Astrocyte of the hippocampus (primary cell): ENCODE results near the gene PRR3.

Experiments used
- DNase-seq: peaks from one replicate; pipeline ENCODE4 v3.0.0; 2011; ENCODE audit warnings: low read depth, low spot score

The PRR3 gene

GRCh38 chr6:30537931-30538330, 19.2 kb upstream of the PRR3 start:
- DNase-seq, result no peak

GRCh38 chr6:30541515-30542403, 15.3 kb upstream of the PRR3 start:
- peak; percentile 90 for DNase-seq

- DNase-seq, result no peak
Measured at GRCh38 chr6:30542404-30542725, 14.7 kb upstream of the PRR3 start.

- DNase-seq, result no peak
Measured at GRCh38 chr6:30542915-30543314, 14.2 kb upstream of the PRR3 start.

GRCh38 chr6:30543821-30544220, 13.3 kb upstream of the PRR3 start:
- DNase-seq, result no peak

- peak; percentile 78 for DNase-seq
Measured at GRCh38 chr6:30544666-30545272, 12.3 kb upstream of the PRR3 start.

- DNase-seq, result no peak
Measured at GRCh38 chr6:30547454-30547853, 9.6 kb upstream of the PRR3 start.

GRCh38 chr6:30548375-30548774, 8.7 kb upstream of the PRR3 start:
- no peak for DNase-seq

GRCh38 chr6:30554404-30554803, 2.7 kb upstream of the PRR3 start:
- DNase-seq, result no peak

- peak; percentile 77 for DNase-seq
Measured at GRCh38 chr6:30554962-30555815, 1.9 kb upstream of the PRR3 start.

- no peak for DNase-seq
Measured at GRCh38 chr6:30555816-30556065, 1.4 kb upstream of the PRR3 start.

- peak; percentile 96 for DNase-seq
Measured at GRCh38 chr6:30556066-30556905, 809 bp upstream of the PRR3 start, which contains the start of gene GNL1. TSS of gene GNL1 (minus strand) at chr6:30556489. CDS start at chr6:30556203, 286 bp downstream.

- DNase-seq, result no peak
Measured at GRCh38 chr6:30557683-30557981, 537 bp downstream of the PRR3 start.

- no peak for DNase-seq
Measured at GRCh38 chr6:30560930-30561329, 3.8 kb downstream of the PRR3 start.

- DNase-seq, result no peak
Measured at GRCh38 chr6:30562470-30563425, 5.7 kb downstream of the PRR3 start.

- DNase-seq, result no peak
Measured at GRCh38 chr6:30564114-30564513, 7.0 kb downstream of the PRR3 start.

GRCh38 chr6:30565772-30566171, 8.7 kb downstream of the PRR3 start:
- DNase-seq, result no peak

GRCh38 chr6:30568245-30568644, 11.2 kb downstream of the PRR3 start:
- DNase-seq, result no peak

- no peak for DNase-seq
Measured at GRCh38 chr6:30570263-30570662, 13.2 kb downstream of the PRR3 start.

- no peak for DNase-seq
Measured at GRCh38 chr6:30570740-30571074, 13.6 kb downstream of the PRR3 start.
